GM12878 (cell line): ENCODE results near the gene KIDINS220. TPM values are rescaled to one million over a fixed set of nuclear protein-coding genes. Genes with fewer than 3 reads are reported as not detected.
A peak's percentile ranks its signal among the peaks of the same experiment; 100 is the strongest.

Experiments
- BRCA1 ChIP-seq: IDR thresholded peaks from 2 replicates; pipeline ENCODE4 v1.6.1; 2011; ENCODE audit warnings: low read depth, low read length, improper control_type of control experiment
- CEBPB ChIP-seq, 2 experiments: fragments of 150-350 bp in 1 of 2; IDR thresholded peaks; 2 replicates each; pipeline ENCODE4 v1.6.1; 2012 to 2014; ENCODE audit warnings: low read depth in 2 of 2, low read length in 2 of 2, borderline replicate concordance in 1 of 2, inconsistent platforms in 1 of 2
- EP300 ChIP-seq, 2 experiments: fragments of 150-350 bp in 1 of 2; IDR thresholded peaks; 2 replicates each; pipeline ENCODE4 v1.6.1; 2011 to 2012; ENCODE audit warnings: low read depth in 2 of 2, low read length in 2 of 2, borderline replicate concordance in 1 of 2, improper control_type of control experiment in 1 of 2, inconsistent platforms in 1 of 2; ENCODE audit not compliant: control insufficient read depth in 1 of 2
- FOXM1 ChIP-seq: IDR thresholded peaks from 2 replicates; pipeline ENCODE4 v1.6.1; 2012; ENCODE audit warnings: low read depth, mild to moderate bottlenecking, inconsistent platforms, low read length, moderate library complexity
- GABPA ChIP-seq: IDR thresholded peaks from 2 replicates; pipeline ENCODE4 v1.6.1; 2014; ENCODE audit warnings: antibody characterized with exemption, low read depth, mild to moderate bottlenecking, inconsistent platforms
- NFYA ChIP-seq: IDR thresholded peaks from 2 replicates; pipeline ENCODE4 v1.6.1; 2011; ENCODE audit warnings: low read depth, mild to moderate bottlenecking, low read length, improper control_type of control experiment, borderline replicate concordance
- NR2F1 ChIP-seq: fragments of 450-650 bp; conservative IDR thresholded peaks from 2 replicates; pipeline ENCODE4 v1.6.1; 2017; ENCODE audit warnings: mild to moderate bottlenecking
- NRF1 ChIP-seq: conservative IDR thresholded peaks from 2 replicates; pipeline ENCODE4 v1.6.1; 2011; ENCODE audit warnings: mild to moderate bottlenecking, low read depth, low read length, improper control_type of control experiment
- RFX5 ChIP-seq: IDR thresholded peaks from 2 replicates; pipeline ENCODE4 v1.6.1; 2011; ENCODE audit warnings: low read depth, low read length, improper control_type of control experiment
- SMAD5 ChIP-seq: IDR thresholded peaks from 2 replicates; pipeline ENCODE4 v1.6.1; 2016; ENCODE audit warnings: antibody characterized with exemption, low read depth
- SREBF2 ChIP-seq: IDR thresholded peaks from 2 replicates; pipeline ENCODE4 v1.6.1; 2012; ENCODE audit warnings: mild to moderate bottlenecking, low read length
- SRF ChIP-seq, 2 experiments: IDR thresholded peaks; 2 replicates each; pipeline ENCODE4 v1.6.1; 2011; ENCODE audit warnings: low read depth in 2 of 2, low read length in 2 of 2, mild to moderate bottlenecking in 1 of 2, moderate library complexity in 1 of 2
- TAF1 ChIP-seq: IDR thresholded peaks from 2 replicates; pipeline ENCODE4 v1.6.1; 2011; ENCODE audit warnings: mild to moderate bottlenecking, low read depth, low read length, borderline replicate concordance
- polyA plus RNA-seq, 11 experiments: library from polyadenylated mRNA; depleted of rRNA in 4 of 11; unstranded in 6 of 11; stranded (reverse) in 5 of 11; fragments of >200 nt; fragmentation: Nextera tagmentation in 4 of 11; fragmentation: Illumina TruSeq in 1 of 11; extraction: Ambion mirVana in 4 of 11; extraction: Trizol in 1 of 11; gene quantifications; 1 replicate in 1 of 11; 2 replicates in 10 of 11; pipeline versions ENCODE4 v1.2.1 to v1.2.3, GENCODE V29; 2011 to 2016; ENCODE audit warnings: inconsistent platforms in 2 of 11, missing spikeins in 2 of 11, low read depth in 1 of 11
- total RNA-seq, 4 experiments: library from RNA; depleted of rRNA in 3 of 4; stranded (reverse); fragments of >200 nt in 3 of 4; fragmentation: Illumina TruSeq in 1 of 4; extraction: Trizol in 1 of 4; gene quantifications; 2 replicates each; pipeline versions ENCODE4 v1.2.1 to v1.2.3, GENCODE V29; 2013 to 2021
- TF ChIP-seq, protein P1 (sequence below): fragments of 450-650 bp; IDR thresholded peaks from 2 replicates; pipeline ENCODE4 v1.6.1; 2018; ENCODE audit warnings: mild to moderate bottlenecking, low read depth, moderate library complexity; ENCODE audit not compliant: partially characterized antibody
- TF ChIP-seq, protein P2 (sequence below): fragments of 450-650 bp; IDR thresholded peaks from 2 replicates; pipeline ENCODE4 v1.6.1; 2016; ENCODE audit warnings: mild to moderate bottlenecking, moderate library complexity, borderline replicate concordance
- TF ChIP-seq, protein P3 (sequence below): IDR thresholded peaks from 2 replicates; pipeline ENCODE4 v1.6.1; 2012; ENCODE audit warnings: low read depth, low read length, improper control_type of control experiment

The KIDINS220 gene
- total and polyA plus RNA-seq, 10 of the 15 experiments (the other 5 are each of a cell fraction or from before 2014, with no cell fraction given), result 6.0 to 31.2 (median 16.0) TPM

DNA sequence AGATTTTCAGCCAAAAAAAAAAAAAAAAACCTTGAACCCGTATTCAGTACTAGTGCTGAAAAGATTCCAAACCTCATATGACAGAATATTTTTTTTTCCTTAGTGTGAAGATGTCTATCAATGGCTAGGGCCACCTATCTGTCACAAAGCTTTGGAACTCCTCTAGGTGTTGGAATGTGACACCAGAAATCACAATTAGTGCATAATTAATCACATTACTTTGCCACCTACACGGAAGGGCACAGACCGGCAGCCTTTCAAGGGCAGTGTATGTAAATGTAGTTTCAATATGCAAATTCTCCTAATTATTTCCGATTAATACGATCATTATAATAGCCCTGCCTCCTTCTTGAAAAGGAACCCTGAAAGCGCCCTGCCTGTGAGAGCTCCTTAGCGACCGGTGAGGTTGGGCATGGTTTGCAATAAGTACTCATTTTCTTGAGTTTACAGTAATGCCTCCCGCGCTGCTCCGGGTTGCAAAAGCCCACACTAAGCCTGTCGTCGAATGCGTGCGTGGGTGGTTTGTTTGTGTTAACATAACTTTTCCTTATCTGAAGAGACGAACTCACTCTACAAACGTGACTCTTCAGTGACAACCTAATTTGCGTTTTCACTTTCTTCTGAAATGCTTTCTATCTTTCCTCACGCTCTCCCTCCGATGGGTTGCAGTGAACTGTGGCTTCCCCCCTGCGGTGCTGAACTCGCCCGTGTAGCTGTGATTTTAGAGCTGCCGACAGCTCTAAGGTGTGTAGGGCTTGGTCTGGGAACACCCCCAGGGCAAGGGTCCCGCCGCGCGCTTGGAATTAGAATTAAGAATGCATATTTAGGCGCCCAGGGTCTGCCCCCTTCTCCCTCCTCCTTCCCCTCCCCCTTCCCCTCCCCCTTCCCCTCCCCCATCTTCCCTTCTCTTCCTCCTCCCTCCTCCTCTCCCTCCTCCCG is 156.3 kb downstream of the KIDINS220 start (continued):
- TF ChIP-seq NRF1 (no peak), EP300 (IDR thresholded peaks at IDR 0.05; ENCODE audit: borderline replicate concordance in 1 of 2, control insufficient read depth in 1 of 2, low read depth in 2 of 2, low read length in 2 of 2) (peak in 1 of 2 experiments; percentile 20; a peak in 1 of 4 replicates), GABPA (no peak), FOXM1 (no peak), BRCA1 (peak; percentile 17; the same call in 1 of the 2 replicates), RFX5 (0 out of 2 replicates have a peak, but pooled peaks have one; percentile 66), SMAD5 (no peak), SREBF2 (no peak), TAF1 (no peak), SRF (IDR thresholded peaks at IDR 0.05; ENCODE audit: low read depth in 2 of 2, low read length in 2 of 2) (peak in 1 of 2 experiments; percentile 40; a peak in 1 of 4 replicates), CEBPB (IDR thresholded peaks at IDR 0.05; ENCODE audit: borderline replicate concordance in 1 of 2, low read depth in 2 of 2, low read length in 2 of 2) (no peak), NR2F1 (no peak; the same call in 1 of the 2 replicates), NFYA (no peak)
- TF ChIP-seq, protein P1, sequence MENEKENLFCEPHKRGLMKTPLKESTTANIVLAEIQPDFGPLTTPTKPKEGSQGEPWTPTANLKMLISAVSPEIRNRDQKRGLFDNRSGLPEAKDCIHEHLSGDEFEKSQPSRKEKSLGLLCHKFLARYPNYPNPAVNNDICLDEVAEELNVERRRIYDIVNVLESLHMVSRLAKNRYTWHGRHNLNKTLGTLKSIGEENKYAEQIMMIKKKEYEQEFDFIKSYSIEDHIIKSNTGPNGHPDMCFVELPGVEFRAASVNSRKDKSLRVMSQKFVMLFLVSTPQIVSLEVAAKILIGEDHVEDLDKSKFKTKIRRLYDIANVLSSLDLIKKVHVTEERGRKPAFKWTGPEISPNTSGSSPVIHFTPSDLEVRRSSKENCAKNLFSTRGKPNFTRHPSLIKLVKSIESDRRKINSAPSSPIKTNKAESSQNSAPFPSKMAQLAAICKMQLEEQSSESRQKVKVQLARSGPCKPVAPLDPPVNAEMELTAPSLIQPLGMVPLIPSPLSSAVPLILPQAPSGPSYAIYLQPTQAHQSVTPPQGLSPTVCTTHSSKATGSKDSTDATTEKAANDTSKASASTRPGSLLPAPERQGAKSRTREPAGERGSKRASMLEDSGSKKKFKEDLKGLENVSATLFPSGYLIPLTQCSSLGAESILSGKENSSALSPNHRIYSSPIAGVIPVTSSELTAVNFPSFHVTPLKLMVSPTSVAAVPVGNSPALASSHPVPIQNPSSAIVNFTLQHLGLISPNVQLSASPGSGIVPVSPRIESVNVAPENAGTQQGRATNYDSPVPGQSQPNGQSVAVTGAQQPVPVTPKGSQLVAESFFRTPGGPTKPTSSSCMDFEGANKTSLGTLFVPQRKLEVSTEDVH, result no peak
- TF ChIP-seq, protein P2, sequence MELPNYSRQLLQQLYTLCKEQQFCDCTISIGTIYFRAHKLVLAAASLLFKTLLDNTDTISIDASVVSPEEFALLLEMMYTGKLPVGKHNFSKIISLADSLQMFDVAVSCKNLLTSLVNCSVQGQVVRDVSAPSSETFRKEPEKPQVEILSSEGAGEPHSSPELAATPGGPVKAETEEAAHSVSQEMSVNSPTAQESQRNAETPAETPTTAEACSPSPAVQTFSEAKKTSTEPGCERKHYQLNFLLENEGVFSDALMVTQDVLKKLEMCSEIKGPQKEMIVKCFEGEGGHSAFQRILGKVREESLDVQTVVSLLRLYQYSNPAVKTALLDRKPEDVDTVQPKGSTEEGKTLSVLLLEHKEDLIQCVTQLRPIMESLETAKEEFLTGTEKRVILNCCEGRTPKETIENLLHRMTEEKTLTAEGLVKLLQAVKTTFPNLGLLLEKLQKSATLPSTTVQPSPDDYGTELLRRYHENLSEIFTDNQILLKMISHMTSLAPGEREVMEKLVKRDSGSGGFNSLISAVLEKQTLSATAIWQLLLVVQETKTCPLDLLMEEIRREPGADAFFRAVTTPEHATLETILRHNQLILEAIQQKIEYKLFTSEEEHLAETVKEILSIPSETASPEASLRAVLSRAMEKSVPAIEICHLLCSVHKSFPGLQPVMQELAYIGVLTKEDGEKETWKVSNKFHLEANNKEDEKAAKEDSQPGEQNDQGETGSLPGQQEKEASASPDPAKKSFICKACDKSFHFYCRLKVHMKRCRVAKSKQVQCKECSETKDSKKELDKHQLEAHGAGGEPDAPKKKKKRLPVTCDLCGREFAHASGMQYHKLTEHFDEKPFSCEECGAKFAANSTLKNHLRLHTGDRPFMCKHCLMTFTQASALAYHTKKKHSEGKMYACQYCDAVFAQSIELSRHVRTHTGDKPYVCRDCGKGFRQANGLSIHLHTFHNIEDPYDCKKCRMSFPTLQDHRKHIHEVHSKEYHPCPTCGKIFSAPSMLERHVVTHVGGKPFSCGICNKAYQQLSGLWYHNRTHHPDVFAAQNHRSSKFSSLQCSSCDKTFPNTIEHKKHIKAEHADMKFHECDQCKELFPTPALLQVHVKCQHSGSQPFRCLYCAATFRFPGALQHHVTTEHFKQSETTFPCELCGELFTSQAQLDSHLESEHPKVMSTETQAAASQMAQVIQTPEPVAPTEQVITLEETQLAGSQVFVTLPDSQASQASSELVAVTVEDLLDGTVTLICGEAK, result peak; percentile 37; the same call in 1 of the 2 replicates
- TF ChIP-seq, protein P3, sequence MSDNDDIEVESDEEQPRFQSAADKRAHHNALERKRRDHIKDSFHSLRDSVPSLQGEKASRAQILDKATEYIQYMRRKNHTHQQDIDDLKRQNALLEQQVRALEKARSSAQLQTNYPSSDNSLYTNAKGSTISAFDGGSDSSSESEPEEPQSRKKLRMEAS, result no peak; the same call in 1 of the 2 replicates
